Left ventricle myocardium inferior (tissue), 1 donor: ENCODE results near the gene SLC23A3. TPM values are rescaled to one million over a fixed set of nuclear protein-coding genes. Genes with fewer than 3 reads are reported as not detected.
A peak's percentile ranks its signal among the peaks of the same experiment; 100 is the strongest.

Experiments
- DNase-seq: peaks from one replicate; pipeline ENCODE4 v3.0.0-alpha.2; 2020
- H3K27ac ChIP-seq: fragments of 200-600 bp; replicated peaks from 2 replicates; pipeline ENCODE4 v1.8.0; 2021
- H3K27me3 ChIP-seq: fragments of 200-600 bp; 2 replicates; pipeline ENCODE4 v1.8.0; 2021; ENCODE audit warnings: low read depth
- H3K36me3 ChIP-seq: fragments of 200-600 bp; 2 replicates; pipeline ENCODE4 v1.8.0; 2021
- H3K4me1 ChIP-seq: fragments of 200-600 bp; 2 replicates; pipeline ENCODE4 v1.8.0; 2021
- H3K4me3 ChIP-seq: fragments of 200-600 bp; 2 replicates; pipeline ENCODE4 v1.8.0; 2021; ENCODE audit warnings: mild to moderate bottlenecking, moderate library complexity
- H3K9me3 ChIP-seq: fragments of 200-600 bp; replicated peaks from 2 replicates; pipeline ENCODE4 v1.8.0; 2021
- CTCF ChIP-seq: fragments of 200-600 bp; IDR thresholded peaks from 2 replicates; pipeline ENCODE4 v1.8.0; 2021; ENCODE audit warnings: antibody characterized with exemption, mild to moderate bottlenecking, borderline replicate concordance
- intact Hi-C: fragments of 100-400 bp; cut with micrococcal nuclease; formaldehyde crosslinking; loops from one replicate; pipeline ENCODE4 v1.11.0; 2022
- total RNA-seq: library from RNA; stranded (reverse); fragmentation: NEBNext Ultra II Directional; extraction: Animal tissue kit (Norgen Biotek cat#: 25700); gene quantifications from one replicate; pipeline ENCODE4 v1.2.1, GENCODE V29; 2021
- donor health status: DM: no; HTN: yes; CAD: no; lungs with severe emphysema.

Gene SLC23A3
- total RNA-seq, 1 donor from 2014 or later, result 0.58 TPM

- intact Hi-C loops, result no loop called here
- no peak for TF ChIP-seq CTCF
- Histone ChIP-seq H3K36me3 (peaks cover 49% of the 10 kb centered on the region), H3K9me3 (no peaks in the 10 kb centered on the region), H3K4me1 (peaks cover 19% of the 10 kb centered on the region), H3K4me3 (no peak overlapping the region), H3K27me3 (no peaks in the 10 kb centered on the region), H3K27ac (no peak overlapping the region)
- DNase-seq, result no peak
Observed at GRCh38 chr2:219183151-219183772, 13.4 kb upstream of the SLC23A3 start.

GRCh38 chr2:219182331-219183150 is 12.7 kb upstream of the SLC23A3 start:
- no peak overlapping the region for H3K4me3 ChIP-seq
- TF ChIP-seq CTCF, result no peak
- intact Hi-C loops, result no loop called here
- H3K9me3 ChIP-seq, result no peaks in the 10 kb centered on the region
- DNase-seq, result peak; percentile 24
- H3K4me1 ChIP-seq, result peaks cover 23% of the 10 kb centered on the region
- H3K27ac ChIP-seq, result no peak overlapping the region
- no peaks in the 10 kb centered on the region for H3K27me3 ChIP-seq
- H3K36me3 ChIP-seq, result peaks cover 49% of the 10 kb centered on the region

GRCh38 chr2:219181531-219181930 is 11.7 kb upstream of the SLC23A3 start:
- Histone ChIP-seq H3K27me3 (no peaks in the 10 kb centered on the region), H3K9me3 (no peaks in the 10 kb centered on the region), H3K27ac (no peak overlapping the region), H3K36me3 (peaks cover 49% of the 10 kb centered on the region), H3K4me1 (peaks cover 33% of the 10 kb centered on the region), H3K4me3 (no peak overlapping the region)
- no peak for DNase-seq
- no peak for TF ChIP-seq CTCF
- intact Hi-C loops, result no loop called here

GRCh38 chr2:219180961-219181360 is 11.1 kb upstream of the SLC23A3 start:
- no peak for TF ChIP-seq CTCF
- H3K4me3 ChIP-seq, result no peak overlapping the region
- H3K36me3 ChIP-seq, result peaks cover 49% of the 10 kb centered on the region
- H3K9me3 ChIP-seq, result no peaks in the 10 kb centered on the region
- intact Hi-C loops, result no loop called here
- DNase-seq, result no peak
- no peaks in the 10 kb centered on the region for H3K27me3 ChIP-seq
- H3K4me1 ChIP-seq, result peaks cover 39% of the 10 kb centered on the region
- no peak overlapping the region for H3K27ac ChIP-seq

GRCh38 chr2:219179601-219180465 is 10.0 kb upstream of the SLC23A3 start:
- H3K27ac ChIP-seq, result no peak overlapping the region
- intact Hi-C loops, result no loop called here

More at GRCh38 chr2:219179601-219180465, 10.0 kb upstream of the SLC23A3 start:
- H3K36me3 ChIP-seq, result peaks cover 56% of the 10 kb centered on the region
- H3K27me3 ChIP-seq, result no peaks in the 10 kb centered on the region
- no peaks in the 10 kb centered on the region for H3K9me3 ChIP-seq
- DNase-seq, result no peak
- H3K4me3 ChIP-seq, result peak overlapping the region; percentile 88
- peaks cover 50% of the 10 kb centered on the region for H3K4me1 ChIP-seq
- TF ChIP-seq CTCF, result no peak
